CD4-positive, alpha-beta T cell (primary cell): ENCODE measurements around the gene EIF5A2. TPM values are rescaled to one million over a fixed set of nuclear protein-coding genes. Genes with fewer than 3 reads are reported as not detected.

Experiments used
- ATAC-seq: fragments of 200-7000 bp; cut with Tn5 transposase; one replicate; pipeline ENCODE4 v1.10.0; 2022; ENCODE audit warnings: mild to moderate bottlenecking; ENCODE audit not compliant: poor library complexity
- CTCF ChIA-PET: fragments of 350-600 bp; sonication (Branson Sonifier 250); formaldehyde crosslinking; loops from one replicate; lab custom pipeline; 2021; ENCODE audit warnings: antibody characterized with exemption, inconsistent platforms; lab: Charles Lee
- POLR2A ChIA-PET: fragments of 350-600 bp; sonication (Branson Sonifier 250); formaldehyde crosslinking; loops from one replicate; lab custom pipeline; 2021; ENCODE audit warnings: antibody characterized with exemption, inconsistent platforms; lab: Charles Lee
- DNase-seq, 14 experiments: peaks; one replicate each; pipeline ENCODE4 v3.0.0-alpha.2; 2013 to 2020; ENCODE audit warnings: mixed read lengths in 2 of 14
- H3K27ac ChIP-seq, 2 donors: one replicate each; pipeline versions ENCODE4 v1.5.1 to v1.7.0; 2013; ENCODE audit warnings: low read length in 2 of 2, low read depth in 1 of 2, mild to moderate bottlenecking in 1 of 2
- H3K27me3 ChIP-seq, 2 experiments: 1 replicate in 1 of 2; 2 replicates in 1 of 2; pipeline versions ENCODE4 v1.6.1 to v1.7.0; 2013; ENCODE audit warnings: low read length in 2 of 2, control low read depth in 1 of 2, mild to moderate bottlenecking in 1 of 2, moderate library complexity in 1 of 2; ENCODE audit not compliant: insufficient read depth in 2 of 2, control insufficient read depth in 1 of 2
- H3K36me3 ChIP-seq: one replicate; pipeline ENCODE4 v1.6.1; 2013; ENCODE audit warnings: low read length, control low read depth; ENCODE audit not compliant: insufficient read depth
- H3K4me1 ChIP-seq: one replicate; pipeline ENCODE4 v1.6.1; 2013; ENCODE audit warnings: low read length, control low read depth; ENCODE audit not compliant: insufficient read depth
- H3K4me3 ChIP-seq: one replicate; pipeline ENCODE4 v1.5.1; 2013; ENCODE audit warnings: mild to moderate bottlenecking, low read length, moderate library complexity
- H3K9me3 ChIP-seq, 2 experiments: 1 replicate in 1 of 2; 2 replicates in 1 of 2; pipeline versions ENCODE4 v1.6.1 to v1.7.0; 2013; ENCODE audit warnings: low read length in 2 of 2, mild to moderate bottlenecking in 2 of 2, control low read depth in 1 of 2, moderate library complexity in 1 of 2; ENCODE audit not compliant: control insufficient read depth in 1 of 2, insufficient read depth in 1 of 2
- H3K27ac Mint-ChIP-seq: one replicate; pipeline ENCODE4 v1.8.0; 2020; ENCODE audit warnings: mixed read lengths
- H3K27me3 Mint-ChIP-seq: one replicate; pipeline ENCODE4 v1.8.0; 2021; ENCODE audit warnings: mixed read lengths
- H3K36me3 Mint-ChIP-seq: one replicate; pipeline ENCODE4 v1.8.0; 2021; ENCODE audit warnings: low read depth, mixed read lengths
- H3K4me1 Mint-ChIP-seq: one replicate; pipeline ENCODE4 v1.8.0; 2021; ENCODE audit warnings: low read depth, mixed read lengths
- H3K4me3 Mint-ChIP-seq: one replicate; pipeline ENCODE4 v1.8.0; 2020; ENCODE audit warnings: mild to moderate bottlenecking, mixed read lengths
- H3K9me3 Mint-ChIP-seq: one replicate; pipeline ENCODE4 v1.8.0; 2020; ENCODE audit warnings: mixed read lengths
- intact Hi-C, 2 experiments: fragments of 100-400 bp; cut with DNase I in 1 of 2; cut with micrococcal nuclease in 1 of 2; formaldehyde crosslinking; loops; one replicate each; pipeline versions ENCODE4 v1.15.1 to v1.9.0; 2023 to 2025; cut with DNase I, micrococcal nuclease
- total RNA-seq, 174 experiments: library from RNA in 2 of 174; stranded (reverse) in 2 of 174; gene quantifications; one replicate each; pipeline ENCODE4 v1.2.3 and lab custom pipeline; 2021 to 2026
- TF ChIP-seq, protein P1 (sequence below): fragments of 200-600 bp; IDR thresholded peaks from one replicate; pipeline ENCODE4 v1.8.0; 2022; ENCODE audit warnings: antibody characterized with exemption, mild to moderate bottlenecking

Gene EIF5A2
- total RNA-seq, 2 experiments from 2014 or later, result 10.6 to 13.7 TPM

GRCh38 chr3:170840291-170840859 lies 68.1 kb downstream of the EIF5A2 start:
- intact Hi-C loops, result no loop called here
- no peaks in the 10 kb centered on the region for H3K9me3 ChIP-seq
- H3K27ac ChIP-seq, result no peak overlapping the region
- Mint-ChIP-seq H3K27me3 (peaks cover 48% of the 10 kb centered on the region), H3K27ac (no peak overlapping the region), H3K9me3 (no peaks in the 10 kb centered on the region), H3K4me1 (no peaks in the 10 kb centered on the region), H3K36me3 (no peaks in the 10 kb centered on the region), H3K4me3 (no peak overlapping the region)
- ChIA-PET CTCF (interaction anchor here (0.6 kb wide), 1 partner anchor 659 kb away, joined by 4 read pairs; no protein-coding TSS in a partner anchor), POLR2A (no interaction called here)
- H3K27me3 ChIP-seq, result peaks cover 0 to 9% of the 10 kb centered on the region in 2 experiments
- ATAC-seq (no peak), DNase-seq (no peak)
- H3K36me3 ChIP-seq, result no peaks in the 10 kb centered on the region
- H3K4me3 ChIP-seq, result no peak overlapping the region
- TF ChIP-seq, protein P1, sequence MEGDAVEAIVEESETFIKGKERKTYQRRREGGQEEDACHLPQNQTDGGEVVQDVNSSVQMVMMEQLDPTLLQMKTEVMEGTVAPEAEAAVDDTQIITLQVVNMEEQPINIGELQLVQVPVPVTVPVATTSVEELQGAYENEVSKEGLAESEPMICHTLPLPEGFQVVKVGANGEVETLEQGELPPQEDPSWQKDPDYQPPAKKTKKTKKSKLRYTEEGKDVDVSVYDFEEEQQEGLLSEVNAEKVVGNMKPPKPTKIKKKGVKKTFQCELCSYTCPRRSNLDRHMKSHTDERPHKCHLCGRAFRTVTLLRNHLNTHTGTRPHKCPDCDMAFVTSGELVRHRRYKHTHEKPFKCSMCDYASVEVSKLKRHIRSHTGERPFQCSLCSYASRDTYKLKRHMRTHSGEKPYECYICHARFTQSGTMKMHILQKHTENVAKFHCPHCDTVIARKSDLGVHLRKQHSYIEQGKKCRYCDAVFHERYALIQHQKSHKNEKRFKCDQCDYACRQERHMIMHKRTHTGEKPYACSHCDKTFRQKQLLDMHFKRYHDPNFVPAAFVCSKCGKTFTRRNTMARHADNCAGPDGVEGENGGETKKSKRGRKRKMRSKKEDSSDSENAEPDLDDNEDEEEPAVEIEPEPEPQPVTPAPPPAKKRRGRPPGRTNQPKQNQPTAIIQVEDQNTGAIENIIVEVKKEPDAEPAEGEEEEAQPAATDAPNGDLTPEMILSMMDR, result no peak
- no peaks in the 10 kb centered on the region for H3K4me1 ChIP-seq

DNA sequence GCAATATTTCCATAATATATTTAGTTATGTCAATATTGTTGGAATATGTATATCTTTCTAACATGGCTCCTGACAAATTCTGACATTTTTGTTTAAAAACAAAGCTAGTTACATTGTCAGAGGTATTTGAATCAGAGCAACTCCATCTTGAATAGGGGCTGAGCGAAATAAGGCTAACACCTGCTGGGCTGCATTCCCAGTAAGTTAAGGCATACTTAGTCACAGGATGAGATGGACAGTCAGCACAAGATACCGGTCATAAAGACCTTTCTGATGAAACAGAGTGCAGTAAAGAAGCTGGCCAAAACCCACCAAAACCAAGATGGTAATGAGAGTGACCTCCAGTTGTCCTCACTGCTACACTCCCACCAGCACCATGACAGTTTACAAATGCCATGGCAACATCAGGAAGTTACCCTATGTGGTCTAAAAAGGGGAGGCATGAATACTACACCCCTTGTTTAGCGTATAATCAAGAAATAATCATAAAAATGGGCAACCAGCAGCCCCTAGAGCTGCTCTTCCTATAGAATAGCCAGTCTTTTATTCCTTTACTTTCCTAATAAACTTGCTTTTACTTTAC lies 68.8 kb downstream of the EIF5A2 start:
- Mint-ChIP-seq H3K9me3 (no peaks in the 10 kb centered on the region), H3K27ac (no peak overlapping the region), H3K4me3 (no peak overlapping the region), H3K4me1 (no peaks in the 10 kb centered on the region), H3K36me3 (no peaks in the 10 kb centered on the region), H3K27me3 (peaks cover 48% of the 10 kb centered on the region)
- H3K27ac ChIP-seq, result no peak overlapping the region
- H3K27me3 ChIP-seq, result peaks cover 0 to 9% of the 10 kb centered on the region in 2 experiments
- DNase-seq (no peak), ATAC-seq (no peak)
- intact Hi-C loops, result no loop called here
- no peaks in the 10 kb centered on the region for H3K36me3 ChIP-seq
- TF ChIP-seq, protein P1, result no peak
- CTCF ChIA-PET, result no interaction called here
- H3K4me1 ChIP-seq, result no peaks in the 10 kb centered on the region
- POLR2A ChIA-PET, result no interaction called here
- H3K9me3 ChIP-seq, result no peaks in the 10 kb centered on the region
- no peak overlapping the region for H3K4me3 ChIP-seq

Other genes with a start within 250 kb of the EIF5A2 start
- 10 to 100 TPM; 53.5 to 55.6 TPM for gene RPL22L1, start 38.4 kb downstream of the EIF5A2 start, total RNA-seq
- gene SLC2A2, start 118.1 kb upstream of the EIF5A2 start, total RNA-seq, result not detected